Right lobe of liver (tissue), 4 donors: Measurements from ENCODE around the gene LILRB1.

Source experiments
- POLR2A ChIP-seq: fragments of 450-650 bp; IDR thresholded peaks from one replicate; pipeline ENCODE4 v1.6.1; 2017; ENCODE audit warnings: antibody characterized with exemption, mild to moderate bottlenecking
- TF ChIP-seq, protein P1 (sequence below), 4 donors: fragments of 200-600 bp in 3 of 4; fragments of 450-650 bp in 1 of 4; IDR thresholded peaks; one replicate each; pipeline versions ENCODE4 v1.5.1 to v1.8.0; 2016 to 2022; ENCODE audit warnings: antibody characterized with exemption in 4 of 4, mild to moderate bottlenecking in 2 of 4
- donor health status: DM: no; HTN: no; CAD: no.
- donor health status: DM: no; HTN: no; CAD: no.
- donor health status: DM: no; HTN: yes; CAD: no.

DNA sequence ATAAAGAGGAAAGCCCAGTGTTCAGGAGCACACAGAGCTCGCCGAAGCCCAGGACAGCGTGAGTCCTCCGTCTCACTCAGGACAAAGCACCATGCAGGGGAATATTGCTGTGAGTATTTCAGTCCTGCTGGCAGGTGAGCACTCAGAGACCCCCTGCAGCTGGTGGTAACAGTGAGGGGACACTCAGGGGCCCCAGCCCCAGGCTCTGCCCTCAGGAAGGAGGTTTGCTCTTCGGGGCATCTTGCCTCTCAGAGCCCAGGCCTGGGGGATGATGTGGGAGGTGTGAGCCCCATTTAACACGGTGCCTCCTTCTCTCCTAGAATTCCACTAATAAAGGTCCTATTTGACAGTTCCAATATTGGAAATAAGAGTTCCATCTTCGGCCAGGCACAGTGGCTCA, 22.1 kb upstream of the LILRB1 start:
- TF ChIP-seq POLR2A, result no peak
- TF ChIP-seq, protein P1, sequence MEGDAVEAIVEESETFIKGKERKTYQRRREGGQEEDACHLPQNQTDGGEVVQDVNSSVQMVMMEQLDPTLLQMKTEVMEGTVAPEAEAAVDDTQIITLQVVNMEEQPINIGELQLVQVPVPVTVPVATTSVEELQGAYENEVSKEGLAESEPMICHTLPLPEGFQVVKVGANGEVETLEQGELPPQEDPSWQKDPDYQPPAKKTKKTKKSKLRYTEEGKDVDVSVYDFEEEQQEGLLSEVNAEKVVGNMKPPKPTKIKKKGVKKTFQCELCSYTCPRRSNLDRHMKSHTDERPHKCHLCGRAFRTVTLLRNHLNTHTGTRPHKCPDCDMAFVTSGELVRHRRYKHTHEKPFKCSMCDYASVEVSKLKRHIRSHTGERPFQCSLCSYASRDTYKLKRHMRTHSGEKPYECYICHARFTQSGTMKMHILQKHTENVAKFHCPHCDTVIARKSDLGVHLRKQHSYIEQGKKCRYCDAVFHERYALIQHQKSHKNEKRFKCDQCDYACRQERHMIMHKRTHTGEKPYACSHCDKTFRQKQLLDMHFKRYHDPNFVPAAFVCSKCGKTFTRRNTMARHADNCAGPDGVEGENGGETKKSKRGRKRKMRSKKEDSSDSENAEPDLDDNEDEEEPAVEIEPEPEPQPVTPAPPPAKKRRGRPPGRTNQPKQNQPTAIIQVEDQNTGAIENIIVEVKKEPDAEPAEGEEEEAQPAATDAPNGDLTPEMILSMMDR (IDR thresholded peaks at IDR 0.05), result no peak
